DOHH2 (cell line): ENCODE results near the gene SH3PXD2A.

Experiments used
- CTCF ChIP-seq: fragments of 200-600 bp; sonication (generic); IDR thresholded peaks from one replicate; pipeline ENCODE4 v1.5.1; 2014; ENCODE audit warnings: antibody characterized with exemption, mild to moderate bottlenecking, low read depth, low read length; ENCODE audit not compliant: poor library complexity, severe bottlenecking
- EZH2phosphoT487 ChIP-seq: fragments of 200-600 bp; sonication (generic); IDR thresholded peaks from 2 replicates; pipeline ENCODE4 v1.6.1; 2017; ENCODE audit warnings: borderline replicate concordance, mild to moderate bottlenecking, antibody characterized with exemption, low read length, moderate library complexity, mixed read lengths

- no peak for TF ChIP-seq CTCF
- TF ChIP-seq EZH2phosphoT487: no peak
Observed at GRCh38 chr10:103765168-103765567, 90.2 kb downstream of the SH3PXD2A start.
